CD4-positive, CD25-positive, alpha-beta regulatory T cell (primary cell): ENCODE data around the gene CFAP77. TPM values are rescaled to one million over a fixed set of nuclear protein-coding genes. Genes with fewer than 3 reads are reported as not detected.

Source experiments
- ATAC-seq, 2 donors: fragments of 150-1000 bp; cut with Tn5 transposase; one replicate each; pipeline ENCODE4 v1.10.0; 2021; ENCODE audit warnings: low read depth in 2 of 2, moderate number of reproducible peaks in 2 of 2, moderate library complexity in 1 of 2
- DNase-seq, 3 donors: peaks; one replicate each; pipeline versions ENCODE4 v3.0.0 to v3.0.0-alpha.2; 2012 to 2022; ENCODE audit warnings: mixed read lengths in 1 of 3
- H3K27ac ChIP-seq: one replicate; pipeline ENCODE4 v1.7.0; 2013; ENCODE audit warnings: mild to moderate bottlenecking, low read length; ENCODE audit not compliant: insufficient read depth, poor library complexity, severe bottlenecking
- H3K27me3 ChIP-seq: one replicate; pipeline ENCODE4 v1.7.0; 2013; ENCODE audit warnings: low read length; ENCODE audit not compliant: control insufficient read depth, insufficient read depth
- H3K36me3 ChIP-seq: one replicate; pipeline ENCODE4 v1.7.0; 2013; ENCODE audit warnings: mild to moderate bottlenecking, low read length, moderate library complexity; ENCODE audit not compliant: control insufficient read depth, insufficient read depth
- H3K4me1 ChIP-seq: 2 replicates; pipeline ENCODE4 v1.7.0; 2013; ENCODE audit warnings: mild to moderate bottlenecking, low read length; ENCODE audit not compliant: insufficient read depth, control insufficient read depth, poor library complexity, severe bottlenecking
- H3K4me3 ChIP-seq: one replicate; pipeline ENCODE4 v1.7.0; 2013; ENCODE audit warnings: low read depth, mild to moderate bottlenecking, low read length, moderate library complexity
- H3K9me3 ChIP-seq, 2 experiments: 1 replicate in 1 of 2; 2 replicates in 1 of 2; pipeline ENCODE4 v1.7.0; 2013; ENCODE audit warnings: low read length in 2 of 2, mild to moderate bottlenecking in 1 of 2, moderate library complexity in 1 of 2; ENCODE audit not compliant: control insufficient read depth in 2 of 2
- H3K27ac Mint-ChIP-seq, 3 donors: one replicate each; pipeline ENCODE4 v1.8.0; 2020 to 2022; ENCODE audit warnings: mild to moderate bottlenecking in 3 of 3, mixed read lengths in 3 of 3, moderate library complexity in 2 of 3
- H3K27me3 Mint-ChIP-seq: one replicate; pipeline ENCODE4 v1.8.0; 2022; ENCODE audit warnings: mild to moderate bottlenecking, mixed read lengths
- H3K36me3 Mint-ChIP-seq: one replicate; pipeline ENCODE4 v1.8.0; 2020; ENCODE audit warnings: mixed read lengths
- H3K4me1 Mint-ChIP-seq, 4 donors: one replicate each; pipeline ENCODE4 v1.8.0; 2020 to 2022; ENCODE audit warnings: mixed read lengths in 4 of 4, mild to moderate bottlenecking in 1 of 4
- H3K4me3 Mint-ChIP-seq, 4 donors: one replicate each; pipeline ENCODE4 v1.8.0; 2020 to 2022; ENCODE audit warnings: mild to moderate bottlenecking in 4 of 4, mixed read lengths in 4 of 4, moderate library complexity in 3 of 4
- H3K9me3 Mint-ChIP-seq, 7 donors: one replicate each; pipeline ENCODE4 v1.8.0; 2020 to 2022; ENCODE audit warnings: mixed read lengths in 7 of 7, mild to moderate bottlenecking in 3 of 7, moderate library complexity in 2 of 7
- polyA plus RNA-seq, 4 donors: library from polyadenylated mRNA; unstranded; fragments of 300-500 nt; fragmentation: Illumina TruSeq; gene quantifications; one replicate each; pipeline ENCODE4 v1.2.3, GENCODE V29; 2021
- total RNA-seq: library from RNA; stranded (reverse); gene quantifications from one replicate; pipeline ENCODE4 v1.2.3, GENCODE V29; 2022

Gene CFAP77
- total and polyA plus RNA-seq, 5 donors from 2014 or later = not detected

DNA sequence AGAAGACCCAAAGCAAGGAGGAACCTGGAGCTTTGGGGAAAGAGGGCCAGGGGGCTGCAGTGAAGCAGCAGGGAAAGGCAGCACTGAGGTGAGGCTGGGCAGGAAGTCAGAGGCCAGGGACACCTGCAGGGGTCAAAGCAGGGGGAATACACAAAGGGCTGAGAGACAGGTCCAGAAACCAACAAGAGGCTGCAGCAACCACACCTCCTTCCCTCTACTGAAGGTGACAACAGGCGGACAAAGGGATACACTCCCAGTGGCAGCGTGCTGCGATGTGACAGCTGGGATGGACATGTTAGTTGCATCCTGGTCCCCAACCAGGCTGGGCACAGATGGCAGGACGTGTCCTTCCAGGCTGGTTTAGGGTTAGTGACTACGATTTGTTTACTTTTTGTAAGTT, 12.6 kb downstream of the CFAP77 start:
- H3K9me3 Mint-ChIP-seq = peaks cover 0 to 9% (median 0%) of the 10 kb centered on the region in 7 donors
- H3K27me3 Mint-ChIP-seq = peaks cover 50% of the 10 kb centered on the region
- H3K4me3 Mint-ChIP-seq = no peak overlapping the region
- no peaks in the 10 kb centered on the region for H3K36me3 ChIP-seq
- H3K27ac Mint-ChIP-seq = no peak overlapping the region
- no peaks in the 10 kb centered on the region for H3K4me1 Mint-ChIP-seq
- H3K36me3 Mint-ChIP-seq = no peaks in the 10 kb centered on the region
- H3K4me3 ChIP-seq = no peak overlapping the region
- H3K27me3 ChIP-seq = peaks cover 14% of the 10 kb centered on the region
- H3K27ac ChIP-seq = no peak overlapping the region
- DNase-seq = no peak
- H3K9me3 ChIP-seq = no peaks in the 10 kb centered on the region
- no peak for ATAC-seq
- no peaks in the 10 kb centered on the region for H3K4me1 ChIP-seq

DNA sequence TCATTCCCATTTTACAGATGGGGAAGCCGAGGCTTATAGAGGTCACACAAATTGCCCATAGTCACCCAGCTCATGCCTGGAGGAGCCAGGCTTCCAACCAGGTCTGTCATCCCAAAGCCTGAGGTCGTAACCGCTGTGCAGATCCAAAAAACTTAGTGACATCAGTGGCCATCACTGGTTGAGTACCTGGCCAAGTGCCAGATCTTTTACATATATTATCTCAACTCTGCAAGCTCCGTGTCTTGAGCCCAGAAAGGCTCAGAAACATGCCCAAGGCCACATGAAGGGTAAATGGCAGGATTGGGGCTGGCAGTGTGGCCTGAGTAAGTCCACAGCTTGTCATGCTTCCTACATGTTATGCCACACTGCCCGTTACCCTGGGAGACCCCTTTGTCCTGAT, 13.5 kb downstream of the CFAP77 start:
- ATAC-seq (no peak), DNase-seq (no peak)
- no peaks in the 10 kb centered on the region for H3K4me1 Mint-ChIP-seq
- no peaks in the 10 kb centered on the region for H3K36me3 ChIP-seq
- no peak overlapping the region for H3K27ac Mint-ChIP-seq
- no peaks in the 10 kb centered on the region for H3K9me3 ChIP-seq
- no peak overlapping the region for H3K4me3 ChIP-seq
- no peak overlapping the region for H3K4me3 Mint-ChIP-seq
- H3K36me3 Mint-ChIP-seq = no peaks in the 10 kb centered on the region
- H3K9me3 Mint-ChIP-seq = peaks cover 0 to 9% (median 0%) of the 10 kb centered on the region in 7 donors
- H3K27me3 Mint-ChIP-seq = peaks cover 47% of the 10 kb centered on the region
- peaks cover 12% of the 10 kb centered on the region for H3K27me3 ChIP-seq
- H3K27ac ChIP-seq = no peak overlapping the region
- no peaks in the 10 kb centered on the region for H3K4me1 ChIP-seq

DNA sequence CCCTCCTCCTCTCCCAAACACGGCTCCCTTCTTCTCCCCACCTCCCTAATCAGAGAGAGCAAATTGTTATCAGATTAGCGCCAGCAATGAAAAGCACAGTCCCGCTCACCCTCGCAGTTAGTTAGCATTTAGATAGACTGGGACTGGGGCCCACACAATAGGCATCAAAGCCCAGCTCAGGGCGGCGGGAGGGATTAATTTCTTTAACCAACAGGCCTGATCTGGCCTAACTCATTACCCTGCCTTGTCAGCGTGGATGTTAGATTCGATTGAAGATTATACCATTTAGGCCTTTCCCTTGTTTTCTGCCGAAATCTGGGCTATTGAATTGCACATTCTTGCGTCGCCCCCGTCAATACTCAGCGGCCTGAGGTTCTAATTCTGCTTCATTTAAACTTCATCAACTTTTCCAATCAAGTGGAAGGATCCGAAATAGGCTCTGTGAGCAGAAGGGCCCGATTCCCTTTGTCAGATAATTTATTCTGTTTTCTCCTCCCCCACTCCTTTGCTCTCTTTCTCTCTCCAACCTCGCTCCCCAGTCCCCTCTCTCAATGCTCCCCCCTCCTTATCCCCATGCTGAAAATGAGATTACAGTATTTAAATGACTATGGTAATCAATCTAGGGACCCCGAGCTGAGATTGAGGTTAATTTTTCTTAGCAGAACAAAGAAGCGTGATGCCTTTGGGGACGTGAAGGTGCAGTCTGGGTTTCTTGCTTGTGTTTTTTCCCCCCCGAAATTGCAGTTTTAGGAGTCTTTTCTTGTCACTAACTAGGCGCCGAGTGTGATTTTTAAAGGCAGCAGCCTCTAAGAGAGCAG, 15.1 kb downstream of the CFAP77 start:
- no peak overlapping the region for H3K27ac ChIP-seq
- Mint-ChIP-seq H3K27me3 (peaks cover 52% of the 10 kb centered on the region), H3K27ac (no peak overlapping the region), H3K4me3 (no peak overlapping the region), H3K9me3 (peaks cover 0 to 9% (median 0%) of the 10 kb centered on the region in 7 donors), H3K36me3 (no peaks in the 10 kb centered on the region), H3K4me1 (no peaks in the 10 kb centered on the region)
- H3K4me3 ChIP-seq = no peak overlapping the region
- no peaks in the 10 kb centered on the region for H3K4me1 ChIP-seq
- H3K36me3 ChIP-seq = no peaks in the 10 kb centered on the region
- ATAC-seq = no peak
- DNase-seq = no peak
- no peaks in the 10 kb centered on the region for H3K9me3 ChIP-seq
- peaks cover 11% of the 10 kb centered on the region for H3K27me3 ChIP-seq

GRCh38 chr9:132425675-132426062, 15.7 kb downstream of the CFAP77 start:
- no peak overlapping the region for H3K4me3 Mint-ChIP-seq
- DNase-seq = no peak
- Histone ChIP-seq H3K9me3 (no peaks in the 10 kb centered on the region), H3K27ac (no peak overlapping the region), H3K4me1 (no peaks in the 10 kb centered on the region), H3K27me3 (peaks cover 11% of the 10 kb centered on the region), H3K36me3 (no peaks in the 10 kb centered on the region), H3K4me3 (no peak overlapping the region)
- ATAC-seq = no peak
- peaks cover 0 to 9% (median 0%) of the 10 kb centered on the region in 7 donors for H3K9me3 Mint-ChIP-seq
- no peaks in the 10 kb centered on the region for H3K36me3 Mint-ChIP-seq
- peaks cover 58% of the 10 kb centered on the region for H3K27me3 Mint-ChIP-seq
- H3K4me1 Mint-ChIP-seq = no peaks in the 10 kb centered on the region
- H3K27ac Mint-ChIP-seq = no peak overlapping the region

DNA sequence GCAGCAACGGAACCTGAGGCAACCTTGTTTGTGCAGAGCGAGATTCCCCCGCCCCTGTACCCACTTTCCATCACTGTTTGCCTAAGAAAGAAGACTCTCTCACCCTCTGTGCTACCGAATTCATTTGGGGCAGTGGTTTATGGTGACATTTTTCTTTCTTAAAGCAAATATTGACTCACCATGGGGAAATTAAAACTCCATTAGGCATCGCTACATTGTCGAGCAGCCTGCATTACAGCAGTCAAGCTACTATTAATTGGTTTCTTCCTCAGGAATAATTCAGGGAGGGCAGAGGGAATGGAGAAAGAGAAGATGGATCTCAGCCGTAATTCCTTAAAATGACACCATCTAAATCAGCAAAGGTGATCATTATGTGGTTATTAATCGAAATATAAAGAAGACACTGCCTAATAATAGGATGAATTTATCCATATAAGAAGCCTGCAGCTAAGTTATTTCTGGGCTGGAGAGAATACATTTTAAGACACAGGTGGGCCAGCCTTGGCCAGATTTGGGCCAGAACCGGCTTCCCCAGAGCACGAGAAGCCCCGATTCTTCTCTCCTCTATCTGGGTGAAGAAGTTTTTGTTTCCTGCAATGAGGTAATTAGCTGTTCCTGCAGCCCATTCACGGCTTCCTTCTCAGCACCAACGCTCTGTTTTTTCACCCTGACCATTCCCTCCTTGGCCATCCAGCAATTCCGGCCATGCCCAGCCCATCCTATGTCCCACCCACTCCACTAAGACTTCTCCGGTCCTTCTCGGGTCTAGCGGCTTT, 16.8 kb downstream of the CFAP77 start:
- H3K27me3 ChIP-seq = peaks cover 14% of the 10 kb centered on the region
- Mint-ChIP-seq H3K4me3 (no peak overlapping the region), H3K27ac (no peak overlapping the region), H3K9me3 (peaks cover 0 to 9% (median 0%) of the 10 kb centered on the region in 7 donors), H3K27me3 (peaks cover 66% of the 10 kb centered on the region), H3K4me1 (no peaks in the 10 kb centered on the region), H3K36me3 (no peaks in the 10 kb centered on the region)
- H3K36me3 ChIP-seq = no peaks in the 10 kb centered on the region
- no peak for ATAC-seq
- DNase-seq = no peak
- no peaks in the 10 kb centered on the region for H3K9me3 ChIP-seq
- no peak overlapping the region for H3K27ac ChIP-seq
- no peaks in the 10 kb centered on the region for H3K4me1 ChIP-seq
- no peak overlapping the region for H3K4me3 ChIP-seq

DNA sequence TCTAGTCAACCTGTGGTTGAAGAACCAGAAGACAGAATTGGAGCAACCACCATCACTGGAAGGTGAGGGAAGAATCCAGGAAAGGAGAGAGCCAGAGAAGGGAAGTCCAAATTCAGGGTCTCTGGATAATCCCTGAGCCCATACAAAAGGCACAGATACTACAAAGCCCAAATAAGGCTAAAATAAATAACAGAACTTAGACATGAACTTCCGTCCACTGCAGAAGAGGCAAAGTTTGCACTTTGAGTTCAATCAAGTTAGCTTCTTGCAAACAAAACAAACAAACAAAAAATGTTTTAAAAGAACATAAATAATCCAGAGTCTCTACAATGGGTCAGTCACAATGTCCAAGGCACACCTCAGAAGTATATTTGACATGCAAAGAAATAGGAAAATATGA, 21.0 kb downstream of the CFAP77 start:
- Histone ChIP-seq H3K9me3 (no peaks in the 10 kb centered on the region), H3K4me1 (no peaks in the 10 kb centered on the region), H3K4me3 (no peak overlapping the region), H3K27ac (no peak overlapping the region), H3K36me3 (no peaks in the 10 kb centered on the region), H3K27me3 (peaks cover 10% of the 10 kb centered on the region)
- Mint-ChIP-seq H3K9me3 (peaks cover 0 to 6% (median 0%) of the 10 kb centered on the region in 7 donors), H3K4me1 (no peaks in the 10 kb centered on the region), H3K36me3 (no peaks in the 10 kb centered on the region), H3K27ac (no peak overlapping the region), H3K4me3 (no peak overlapping the region), H3K27me3 (peaks cover 58% of the 10 kb centered on the region)
- ATAC-seq (no peak), DNase-seq (no peak)

- Histone ChIP-seq H3K27ac (no peak overlapping the region), H3K4me3 (no peak overlapping the region), H3K4me1 (no peaks in the 10 kb centered on the region), H3K9me3 (no peaks in the 10 kb centered on the region), H3K27me3 (peaks cover 8% of the 10 kb centered on the region), H3K36me3 (no peaks in the 10 kb centered on the region)
- peaks cover 48% of the 10 kb centered on the region for H3K27me3 Mint-ChIP-seq
- no peak for ATAC-seq
- H3K9me3 Mint-ChIP-seq = peaks cover 0 to 1% (median 0%) of the 10 kb centered on the region in 7 donors
- no peak for DNase-seq
- no peaks in the 10 kb centered on the region for H3K36me3 Mint-ChIP-seq
- H3K4me3 Mint-ChIP-seq = no peak overlapping the region
- H3K27ac Mint-ChIP-seq = no peak overlapping the region
- no peaks in the 10 kb centered on the region for H3K4me1 Mint-ChIP-seq
Measured at GRCh38 chr9:132434881-132435280, 24.9 kb downstream of the CFAP77 start.
